Natural killer cell (primary cell): ENCODE data around the gene PDE3A. TPM values are rescaled to one million over a fixed set of nuclear protein-coding genes. Genes with fewer than 3 reads are reported as not detected.

Experiments
- ATAC-seq, 3 donors: fragments of 150-1000 bp in 2 of 3; fragments of 200-7000 bp in 1 of 3; cut with Tn5 transposase; 1 replicate in 1 of 3; 2 replicates in 2 of 3; pipeline ENCODE4 v1.10.0; 2021; ENCODE audit warnings: mild to moderate bottlenecking in 2 of 3, moderate library complexity in 2 of 3
- DNase-seq, 2 donors: peaks; one replicate each; pipeline versions ENCODE4 v3.0.0 to v3.0.0-alpha.2; 2013 to 2021; ENCODE audit warnings: mixed read lengths in 1 of 2
- H3K27ac ChIP-seq: one replicate; pipeline ENCODE4 v1.5.1; 2013; ENCODE audit warnings: mild to moderate bottlenecking, low read length
- H3K27me3 ChIP-seq: one replicate; pipeline ENCODE4 v1.6.1; 2013; ENCODE audit warnings: low read length; ENCODE audit not compliant: control insufficient read depth, insufficient read depth
- H3K36me3 ChIP-seq: one replicate; pipeline ENCODE4 v1.6.1; 2013; ENCODE audit warnings: low read length; ENCODE audit not compliant: control insufficient read depth, insufficient read depth
- H3K4me1 ChIP-seq: one replicate; pipeline ENCODE4 v1.6.1; 2013; ENCODE audit warnings: low read length; ENCODE audit not compliant: control insufficient read depth, insufficient read depth
- H3K4me3 ChIP-seq: one replicate; pipeline ENCODE4 v1.5.1; 2013; ENCODE audit warnings: low read length
- H3K9me3 ChIP-seq: one replicate; pipeline ENCODE4 v1.6.1; 2013; ENCODE audit warnings: low read length; ENCODE audit not compliant: control insufficient read depth, insufficient read depth
- H3K27ac Mint-ChIP-seq, 2 donors: one replicate each; pipeline ENCODE4 v1.8.0; 2022; ENCODE audit warnings: mild to moderate bottlenecking in 2 of 2, mixed read lengths in 2 of 2, moderate library complexity in 1 of 2
- H3K27me3 Mint-ChIP-seq, 2 donors: one replicate each; pipeline ENCODE4 v1.8.0; 2022; ENCODE audit warnings: low read depth in 2 of 2, mixed read lengths in 2 of 2
- H3K36me3 Mint-ChIP-seq: one replicate; pipeline ENCODE4 v1.8.0; 2022; ENCODE audit warnings: mixed read lengths
- H3K4me1 Mint-ChIP-seq, 2 donors: one replicate each; pipeline ENCODE4 v1.8.0; 2022; ENCODE audit warnings: mixed read lengths in 2 of 2
- H3K4me3 Mint-ChIP-seq: one replicate; pipeline ENCODE4 v1.8.0; 2022; ENCODE audit warnings: mild to moderate bottlenecking, moderate library complexity, mixed read lengths
- H3K9me3 Mint-ChIP-seq, 2 donors: one replicate each; pipeline ENCODE4 v1.8.0; 2022; ENCODE audit warnings: mixed read lengths in 2 of 2
- WGBS: methylation state at CpG from one replicate; pipeline ENCODE4 v1.1.7; 2013; ENCODE audit warnings: missing lambda C conversion rate; ENCODE audit not compliant: insufficient coverage; 5-methylcytosine and 5-hydroxymethylcytosine counted together
- intact Hi-C: fragments of 100-400 bp; cut with micrococcal nuclease; formaldehyde crosslinking; loops from one replicate; pipeline ENCODE4 v1.14.2; 2022
- total RNA-seq, 4 donors: library from RNA; stranded (reverse); fragments of 120-200 nt in 1 of 4; gene quantifications; one replicate each; pipeline versions ENCODE4 v1.2.3 to v1.2.4, GENCODE V29; 2013 to 2022
- TF ChIP-seq, protein P1 (sequence below): fragments of 200-600 bp; IDR thresholded peaks from one replicate; pipeline ENCODE4 v1.8.0; 2022; ENCODE audit warnings: antibody characterized with exemption

The PDE3A gene
- total RNA-seq, 3 donors from 2014 or later (not counting 1 experiment from before 2014, with no cell fraction given): 0.20 to 0.28 (median 0.27) TPM

DNA sequence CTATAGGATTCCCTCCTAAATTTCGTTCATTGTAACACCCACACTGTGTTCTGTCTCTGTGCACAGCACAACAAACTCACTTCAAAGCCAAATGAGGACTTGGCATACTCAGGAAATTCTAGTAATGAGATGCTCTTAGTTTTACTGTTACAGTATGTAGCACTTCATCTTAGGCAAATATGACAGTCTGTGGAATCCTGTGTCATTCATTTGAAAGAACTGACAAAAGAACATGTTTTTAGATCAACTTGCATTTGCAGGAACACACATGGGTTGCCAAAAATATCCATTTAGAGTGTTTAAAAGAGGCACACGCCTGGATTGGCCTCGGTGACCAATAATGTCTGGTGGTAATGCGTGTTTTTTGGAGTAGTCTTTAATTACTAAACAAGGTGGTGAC is 56.5 kb downstream of the PDE3A start:
- no peak overlapping the region for H3K4me3 Mint-ChIP-seq
- peaks cover 0 to 3% of the 10 kb centered on the region in 2 donors for H3K27me3 Mint-ChIP-seq
- no peak overlapping the region for H3K27ac Mint-ChIP-seq

GRCh38 chr12:20426191-20426590 is 57.9 kb downstream of the PDE3A start:
- H3K4me1 ChIP-seq: peaks cover 8% of the 10 kb centered on the region
- no peaks in the 10 kb centered on the region for H3K9me3 ChIP-seq
- no peaks in the 10 kb centered on the region for H3K36me3 Mint-ChIP-seq
- peaks cover 12 to 19% of the 10 kb centered on the region in 2 donors for H3K4me1 Mint-ChIP-seq
- H3K27ac Mint-ChIP-seq: no peak overlapping the region
- WGBS: 92% methylated on average over 5 of the region's 5 CpGs
- DNase-seq: no peak
- peaks cover 4 to 7% of the 10 kb centered on the region in 2 donors for H3K27me3 Mint-ChIP-seq
- TF ChIP-seq, protein P1, sequence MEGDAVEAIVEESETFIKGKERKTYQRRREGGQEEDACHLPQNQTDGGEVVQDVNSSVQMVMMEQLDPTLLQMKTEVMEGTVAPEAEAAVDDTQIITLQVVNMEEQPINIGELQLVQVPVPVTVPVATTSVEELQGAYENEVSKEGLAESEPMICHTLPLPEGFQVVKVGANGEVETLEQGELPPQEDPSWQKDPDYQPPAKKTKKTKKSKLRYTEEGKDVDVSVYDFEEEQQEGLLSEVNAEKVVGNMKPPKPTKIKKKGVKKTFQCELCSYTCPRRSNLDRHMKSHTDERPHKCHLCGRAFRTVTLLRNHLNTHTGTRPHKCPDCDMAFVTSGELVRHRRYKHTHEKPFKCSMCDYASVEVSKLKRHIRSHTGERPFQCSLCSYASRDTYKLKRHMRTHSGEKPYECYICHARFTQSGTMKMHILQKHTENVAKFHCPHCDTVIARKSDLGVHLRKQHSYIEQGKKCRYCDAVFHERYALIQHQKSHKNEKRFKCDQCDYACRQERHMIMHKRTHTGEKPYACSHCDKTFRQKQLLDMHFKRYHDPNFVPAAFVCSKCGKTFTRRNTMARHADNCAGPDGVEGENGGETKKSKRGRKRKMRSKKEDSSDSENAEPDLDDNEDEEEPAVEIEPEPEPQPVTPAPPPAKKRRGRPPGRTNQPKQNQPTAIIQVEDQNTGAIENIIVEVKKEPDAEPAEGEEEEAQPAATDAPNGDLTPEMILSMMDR: no peak
- no peaks in the 10 kb centered on the region for H3K36me3 ChIP-seq
- intact Hi-C loops: no loop called here
- H3K4me3 ChIP-seq: no peak overlapping the region
- no peak overlapping the region for H3K4me3 Mint-ChIP-seq
- no peaks in the 10 kb centered on the region for H3K9me3 Mint-ChIP-seq
- no peak for ATAC-seq
- H3K27me3 ChIP-seq: no peaks in the 10 kb centered on the region
- no peak overlapping the region for H3K27ac ChIP-seq

More for the DNA sequence above, 56.5 kb downstream of the PDE3A start:
- no peak for ATAC-seq
- TF ChIP-seq, protein P1: no peak
- intact Hi-C loops: no loop called here
- H3K36me3 ChIP-seq: no peaks in the 10 kb centered on the region
- H3K4me1 ChIP-seq: peaks cover 13% of the 10 kb centered on the region
- H3K9me3 Mint-ChIP-seq: no peaks in the 10 kb centered on the region
- no peaks in the 10 kb centered on the region for H3K9me3 ChIP-seq
- WGBS: 89% methylated on average over 3 of the region's 4 CpGs
- no peaks in the 10 kb centered on the region for H3K27me3 ChIP-seq
- H3K27ac ChIP-seq: no peak overlapping the region
- H3K4me1 Mint-ChIP-seq: peaks cover 25 to 32% of the 10 kb centered on the region in 2 donors
- H3K36me3 Mint-ChIP-seq: no peaks in the 10 kb centered on the region
- no peak for DNase-seq
- H3K4me3 ChIP-seq: no peak overlapping the region

DNA sequence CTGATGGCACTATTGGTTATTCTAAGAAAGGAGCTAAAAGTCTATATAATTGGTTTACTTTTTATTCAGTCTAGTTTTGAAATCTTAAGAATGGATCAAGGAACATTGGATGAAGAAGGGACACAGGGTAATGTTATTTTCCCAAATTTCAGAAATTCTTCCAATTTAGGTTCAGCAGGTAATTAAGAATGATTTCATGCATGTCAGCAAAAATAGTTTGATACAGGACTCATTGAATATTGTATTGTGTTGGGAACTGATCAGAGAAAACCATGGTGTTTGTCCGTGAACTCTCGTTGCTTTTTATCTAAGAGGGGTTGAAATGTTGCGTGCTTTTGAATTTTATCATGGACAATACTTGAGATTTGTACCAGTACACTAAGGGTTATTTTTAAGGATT is 58.6 kb downstream of the PDE3A start:
- H3K9me3 ChIP-seq: no peaks in the 10 kb centered on the region
- H3K4me3 ChIP-seq: no peak overlapping the region
- Mint-ChIP-seq H3K27me3 (peaks cover 6 to 9% of the 10 kb centered on the region in 2 donors), H3K4me1 (peaks cover 5 to 12% of the 10 kb centered on the region in 2 donors), H3K36me3 (no peaks in the 10 kb centered on the region), H3K27ac (no peak overlapping the region), H3K4me3 (no peak overlapping the region), H3K9me3 (no peaks in the 10 kb centered on the region)
- TF ChIP-seq, protein P1: no peak
- ATAC-seq (no peak), DNase-seq (no peak)
- H3K36me3 ChIP-seq: no peaks in the 10 kb centered on the region
- H3K4me1 ChIP-seq: peaks cover 3% of the 10 kb centered on the region
- H3K27me3 ChIP-seq: no peaks in the 10 kb centered on the region
- WGBS: 73% methylated on average over 3 of the region's 3 CpGs
- no peak overlapping the region for H3K27ac ChIP-seq
- intact Hi-C loops: no loop called here

GRCh38 chr12:20429852-20430251 is 61.5 kb downstream of the PDE3A start:
- Mint-ChIP-seq H3K27ac (no peak overlapping the region), H3K4me1 (no peaks in the 10 kb centered on the region), H3K36me3 (no peaks in the 10 kb centered on the region), H3K27me3 (peaks cover 9 to 11% of the 10 kb centered on the region in 2 donors), H3K4me3 (no peak overlapping the region), H3K9me3 (no peaks in the 10 kb centered on the region)
- ATAC-seq (no peak), DNase-seq (no peak)
- no peaks in the 10 kb centered on the region for H3K27me3 ChIP-seq
- WGBS: 100% methylated on average over 1 of the region's 2 CpGs
- H3K27ac ChIP-seq: no peak overlapping the region
- intact Hi-C loops: no loop called here
- H3K4me3 ChIP-seq: no peak overlapping the region
- no peaks in the 10 kb centered on the region for H3K9me3 ChIP-seq
- no peaks in the 10 kb centered on the region for H3K36me3 ChIP-seq
- TF ChIP-seq, protein P1: no peak
- H3K4me1 ChIP-seq: no peaks in the 10 kb centered on the region
